NCI-H524 treated with DMSO at 0.1 percent for 48 hours (cell line): ENCODE results near the gene COCH.
"Not testable (repeated sequence)": the region's sequence is repeated elsewhere in the genome, so short reads cannot be mapped to it uniquely, and the experiment has no call there.

Source experiments
- DNase-seq: peaks from one replicate; lab custom pipeline; 2025; lab: John Stamatoyannopoulos, UW

COCH gene

DNA sequence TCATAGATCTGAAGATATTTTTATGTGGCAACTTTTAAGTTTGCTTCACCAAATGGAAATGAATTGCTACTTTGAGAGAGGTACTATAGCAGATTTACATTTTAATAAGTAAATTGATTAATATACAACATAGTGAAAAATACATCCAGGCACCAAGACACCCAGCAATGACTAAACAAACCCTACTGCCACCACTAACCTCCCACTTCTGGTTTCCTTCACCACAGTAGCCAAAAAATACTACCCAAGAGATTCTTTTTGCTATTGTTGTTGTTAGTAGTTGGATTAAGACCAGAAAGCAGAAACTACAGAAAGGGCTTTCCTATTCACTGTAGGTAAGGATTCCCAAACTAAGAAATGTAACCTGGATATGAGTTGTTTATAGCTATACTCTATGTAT lies 54.1 kb downstream of the COCH start:
- DNase-seq = no peak

DNA sequence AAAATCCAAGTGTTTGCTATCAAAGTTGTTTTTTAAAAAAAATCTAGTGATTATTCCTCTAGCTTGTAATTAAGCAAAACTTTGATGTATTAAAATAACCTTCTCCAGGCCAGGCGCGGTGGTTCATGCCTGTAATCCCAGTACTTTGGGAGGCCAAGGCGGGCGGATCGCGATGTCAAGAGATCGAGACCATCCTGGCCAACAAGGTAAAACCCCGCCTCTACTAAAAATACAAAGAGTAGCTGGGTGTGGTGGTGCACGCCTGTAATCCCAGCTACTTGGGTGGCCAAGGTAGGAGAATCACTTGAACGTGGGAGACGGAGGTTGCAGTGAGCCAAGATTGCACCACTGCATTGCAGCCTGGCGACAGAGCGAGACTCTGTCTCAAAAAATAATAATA lies 59.6 kb downstream of the COCH start:
- DNase-seq = not testable (repeated sequence)

DNA sequence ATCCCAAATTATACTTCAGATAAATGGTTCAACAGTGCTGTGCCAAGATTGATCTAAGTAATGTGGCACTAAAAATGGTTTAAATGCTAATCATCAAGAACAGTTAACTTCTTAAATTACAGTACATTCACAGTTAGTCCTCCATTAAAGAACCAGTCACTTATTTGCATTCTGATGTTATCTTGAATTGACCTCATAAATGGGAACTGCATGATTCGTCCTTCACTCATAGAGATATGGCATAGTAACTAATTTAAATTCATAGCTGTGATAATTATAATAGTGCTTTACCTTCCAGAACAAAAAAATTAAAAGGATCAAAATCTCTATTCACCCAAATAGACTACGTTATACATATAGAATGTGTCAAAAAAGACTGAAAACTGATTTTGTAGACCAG lies 61.1 kb downstream of the COCH start:
- no peak for DNase-seq

DNA sequence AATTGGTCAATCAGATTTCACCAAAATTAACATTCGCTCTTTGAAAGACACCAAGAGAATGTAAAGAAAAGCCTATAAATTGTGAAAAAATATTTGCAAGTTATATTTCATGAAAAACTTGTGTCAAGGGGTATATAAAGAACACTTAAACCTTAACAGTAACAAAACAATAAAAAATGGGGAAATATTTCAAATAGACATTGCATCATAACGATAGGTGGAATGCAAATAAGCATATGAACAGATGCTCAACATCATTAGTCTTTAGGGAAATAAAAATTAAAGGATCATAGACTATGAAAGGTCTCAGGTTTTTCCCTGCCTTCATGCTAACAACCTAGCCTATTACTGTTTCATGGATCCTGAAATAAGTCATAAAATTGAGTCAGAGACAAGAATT lies 64.3 kb downstream of the COCH start:
- DNase-seq = no peak
